ENCODE results near the gene MXD4. TPM values are rescaled to one million over a fixed set of nuclear protein-coding genes. Genes with fewer than 3 reads are reported as not detected.

MXD4 gene
- total and polyA plus RNA-seq, 9 of the 15 experiments (the other 6 are each of a cell fraction or from before 2014, with no cell fraction given) = 0.06 to 13.5 (median 5.9) TPM

DNA sequence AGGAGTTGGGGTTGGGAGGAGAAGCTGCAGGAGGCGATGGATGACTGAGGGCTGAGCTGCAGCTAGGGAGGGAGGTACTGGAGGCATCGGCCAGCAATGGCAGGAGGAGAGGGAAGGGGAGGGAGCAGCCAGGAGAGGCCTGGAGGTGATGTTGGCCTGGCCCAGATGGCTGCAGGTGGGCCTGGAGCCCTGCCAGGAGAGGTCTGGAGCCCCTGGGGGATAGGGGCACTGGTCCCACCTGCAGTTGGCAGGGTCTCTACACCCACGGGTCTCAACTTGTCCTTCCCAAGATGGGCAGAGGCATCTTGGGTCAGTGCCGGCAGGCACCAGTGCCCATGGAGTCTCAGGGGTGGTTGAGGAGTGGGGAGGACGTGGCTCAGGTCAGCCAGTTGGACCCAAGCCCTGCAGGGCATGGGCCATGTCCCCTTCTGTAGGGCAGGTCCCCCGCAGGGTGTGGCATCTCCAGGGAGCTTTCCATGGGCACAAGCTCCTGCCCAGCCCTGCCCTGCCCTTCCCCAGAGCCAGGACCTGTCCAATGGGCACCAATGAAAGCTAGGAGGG, 2.7 kb upstream of the MXD4 start:
- Histone ChIP-seq H3K4me1 (replicated peaks in 1 of 2; ENCODE audit: control insufficient read depth in 2 of 2, insufficient read depth in 2 of 2, low read length in 2 of 2) (peaks cover 21 to 80% of the 10 kb centered on the region in 2 experiments), H3K36me3 (ENCODE audit: control insufficient read depth, insufficient read depth, low read length) (no peaks in the 10 kb centered on the region), H3K4me3 (no peak overlapping the region), H3K27ac (ENCODE audit: extremely low read depth, low read depth, low read length) (no peak overlapping the region), H3K27me3 (ENCODE audit: control insufficient read depth in 2 of 2, insufficient read depth in 2 of 2, low read length in 2 of 2) (no peaks in the 10 kb centered on the region), H3K9me1 (ENCODE audit: control insufficient read depth, insufficient read depth, low read length) (no peaks in the 10 kb centered on the region), H2AFZ (ENCODE audit: low read depth, low read length) (no peak overlapping the region), H3K9me3 (replicated peaks; ENCODE audit: control insufficient read depth, insufficient read depth, low read depth, low read length) (no peaks in the 10 kb centered on the region), H3K79me2 (ENCODE audit: control insufficient read depth, insufficient read depth, low read length) (peaks cover 5% of the 10 kb centered on the region; the same call in 1 of the 3 replicates), H3K9ac (ENCODE audit: insufficient read depth in 1 of 2, low read depth in 2 of 2, low read length in 2 of 2) (no peak overlapping the region), H4K20me1 (replicated peaks; ENCODE audit: control insufficient read depth, insufficient read depth, low read length) (no peaks in the 10 kb centered on the region), H3K4me2 (ENCODE audit: insufficient read depth, low read length) (no peak overlapping the region)
- in situ Hi-C loops (cut with MboI) = no loop called here
- ChIA-PET CTCF (ENCODE audit: low intra/inter-chr PET ratio) (no interaction called here), POLR2A (interaction anchor here (0.6 to 1.0 kb wide), 3 partner anchors 15 to 344 kb away, joined by 3 read pairs; no protein-coding TSS in a partner anchor)
- intact Hi-C loops (cut with micrococcal nuclease) = loop anchor here (5.0 kb wide), 1 partner anchor 153 kb away; the partner anchor contains the start of genes CFAP99 and ZFYVE28
- ATAC-seq (no peak), FAIRE-seq (no peak), DNase-seq (ENCODE audit: extremely low read depth in 1 of 4, low spot score in 3 of 4) (no peak)
- TF ChIP-seq RNF2 (IDR thresholded peaks at IDR 0.05) = no peak
- TF ChIP-seq ZKSCAN3 (CRISPR knock-in tag; IDR thresholded peaks at IDR 0.05) = no peak
- no peak for TF ChIP-seq MEF2D (tag; conservative IDR thresholded peaks at IDR 0.05; ENCODE audit: low read depth)
- TF ChIP-seq TAF15 (IDR thresholded peaks at IDR 0.05; ENCODE audit: low read depth, low read length) = no peak
- no peak for TF ChIP-seq ZFP30 (CRISPR knock-in tag; IDR thresholded peaks at IDR 0.05; ENCODE audit: borderline replicate concordance)
- TF ChIP-seq ZNF780A (CRISPR knock-in tag; IDR thresholded peaks at IDR 0.05) = no peak
- TF ChIP-seq DNMT1 (IDR thresholded peaks at IDR 0.05) = no peak
- TF ChIP-seq ZNF76 (CRISPR knock-in tag; IDR thresholded peaks at IDR 0.05; ENCODE audit: borderline replicate concordance) = no peak
- TF ChIP-seq SFPQ (IDR thresholded peaks at IDR 0.05; ENCODE audit: low read depth, low read length) = no peak
- TF ChIP-seq FOXJ3 (CRISPR knock-in tag; IDR thresholded peaks at IDR 0.05) = no peak
- no TSS peak for BruUV-seq (replicated peaks)
- WGBS (ENCODE audit: insufficient coverage, low coverage, missing lambda C conversion rate) = 42% methylated on average over 3 of the region's 6 CpGs

Data from K562 (cell line).